GM18870 (cell line): ENCODE results near the gene NAPSA.
"Not testable (repeated sequence)": the region's sequence is repeated elsewhere in the genome, so short reads cannot be mapped to it uniquely, and the experiment has no call there.

ENCODE experiments used
- ATAC-seq: cut with Tn5 transposase; IDR thresholded peaks from one replicate; pipeline ENCODE4 v1.9.1; 2021; ENCODE audit warnings: moderate library complexity; ENCODE audit not compliant: unreplicated experiment

The NAPSA gene

DNA sequence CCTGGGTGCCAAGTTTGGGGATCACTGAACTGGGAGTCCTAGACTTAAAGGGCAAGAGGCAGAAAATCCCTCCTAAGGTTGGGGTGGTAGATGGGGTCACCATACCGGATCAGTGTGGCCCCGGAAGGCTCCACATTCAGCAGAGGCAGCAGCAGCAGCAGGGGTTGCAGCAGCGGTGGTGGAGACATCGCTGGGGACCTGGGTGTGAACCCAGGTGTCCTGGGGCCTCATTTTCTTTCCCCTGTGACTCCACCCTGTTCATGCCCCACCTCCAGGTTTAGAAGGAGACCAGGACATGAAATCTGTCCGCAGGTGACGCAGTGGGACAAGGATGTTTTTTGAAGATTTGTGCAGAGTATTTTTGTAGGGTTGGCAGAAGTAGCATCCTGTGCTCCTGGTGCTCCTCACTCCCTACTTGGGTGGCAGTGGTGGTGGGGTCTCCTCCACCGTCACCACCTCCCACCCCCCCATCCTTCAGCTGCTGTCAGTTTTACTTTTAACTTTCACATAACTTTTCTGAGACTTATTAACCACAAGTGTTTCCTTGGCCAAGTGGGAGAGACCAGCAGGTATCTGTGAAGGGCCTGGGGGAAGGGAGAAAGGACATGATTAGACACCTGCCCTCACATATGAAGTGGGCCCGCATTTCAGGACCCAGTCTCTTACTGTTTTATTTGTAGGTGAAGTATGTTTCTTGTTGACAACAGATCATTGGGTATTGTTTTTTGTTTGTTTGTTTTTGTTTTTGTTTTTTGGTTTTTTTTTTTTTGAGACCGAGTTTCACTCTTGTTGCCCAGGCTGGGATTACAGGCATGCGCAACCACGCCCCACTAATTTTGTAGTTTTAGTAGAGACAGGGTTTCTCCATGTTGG is at the start of gene NAPSA:
NAPSA (minus strand) TSS at position 206 of the 873 bp plus-strand sequence; CDS start at position 188, 18 bp downstream.
- ATAC-seq: no peak

DNA sequence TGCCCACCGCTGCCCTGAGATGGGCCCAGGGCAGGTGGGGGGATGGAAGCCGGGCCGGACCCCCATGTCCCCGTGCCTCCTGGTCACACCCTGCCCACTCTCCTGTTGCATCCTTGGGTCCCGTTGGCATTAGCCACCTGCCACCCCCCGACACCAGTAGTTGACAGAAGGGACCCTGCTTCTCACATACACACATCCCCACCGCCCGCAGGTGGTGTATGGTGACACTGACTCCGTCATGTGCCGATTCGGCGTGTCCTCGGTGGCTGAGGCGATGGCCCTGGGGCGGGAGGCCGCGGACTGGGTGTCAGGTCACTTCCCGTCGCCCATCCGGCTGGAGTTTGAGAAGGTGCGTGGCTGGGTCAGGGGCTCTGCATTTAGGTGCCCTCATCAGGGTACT is 48.1 kb upstream of the NAPSA start:
- ATAC-seq: no peak

DNA sequence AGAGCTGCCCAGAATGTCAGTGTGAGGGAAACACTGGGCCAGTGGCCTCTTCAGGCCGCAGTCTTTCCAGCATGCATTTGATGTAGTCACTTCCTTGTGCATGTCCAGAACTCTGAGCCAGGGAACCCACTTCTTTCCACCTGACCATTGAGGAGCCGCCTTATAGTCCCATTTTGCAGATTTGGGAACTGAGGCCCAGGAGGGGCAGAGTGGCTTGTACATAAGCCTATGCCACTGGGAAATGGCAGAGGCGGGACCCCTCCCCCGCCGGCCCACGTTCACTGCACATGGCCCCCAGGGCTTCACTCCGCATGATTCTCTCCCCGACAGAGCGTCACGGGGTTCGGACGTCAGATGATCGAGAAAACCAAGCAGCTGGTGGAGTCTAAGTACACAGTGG is 47.7 kb upstream of the NAPSA start:
- no peak for ATAC-seq

DNA sequence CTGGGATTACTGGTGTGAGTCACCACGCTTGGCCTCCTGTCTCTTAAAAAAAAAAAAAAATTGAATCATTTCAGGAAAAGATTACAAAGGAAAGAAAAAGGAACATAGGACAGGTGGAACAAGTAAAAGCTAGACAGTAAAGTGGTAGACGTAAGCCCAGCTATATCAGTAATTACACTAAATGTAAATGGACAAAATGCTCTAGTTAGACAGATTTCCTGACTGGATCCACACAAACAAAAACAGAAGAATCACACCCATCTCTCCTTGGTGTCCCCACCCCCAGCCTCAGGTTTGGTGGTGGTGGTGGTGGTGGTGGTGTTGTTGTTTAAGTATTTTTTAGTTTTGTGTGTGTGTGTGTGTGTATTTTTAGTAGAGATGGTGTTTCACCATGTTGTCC is 47.0 kb upstream of the NAPSA start:
- ATAC-seq: no peak

DNA sequence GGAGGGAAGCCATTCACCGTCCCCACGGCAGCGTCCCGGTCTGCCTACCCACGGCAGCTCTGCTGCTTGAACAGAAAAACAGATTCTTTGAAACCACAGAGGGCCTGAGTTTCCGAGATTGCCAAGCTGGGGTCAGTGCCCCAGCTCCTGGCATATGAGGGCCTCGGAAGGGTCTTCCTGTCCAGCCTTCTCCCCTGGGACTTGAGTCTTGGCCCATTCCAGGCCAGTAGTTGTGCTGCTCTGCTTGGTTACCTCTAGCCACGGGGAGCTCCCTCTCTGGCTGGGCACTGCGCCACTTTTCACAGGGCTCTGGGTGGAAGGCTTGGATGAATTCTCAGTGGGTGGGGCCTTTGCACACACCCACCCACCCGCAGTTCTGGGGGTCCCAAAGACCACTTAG is 44.7 kb upstream of the NAPSA start:
- no peak for ATAC-seq

DNA sequence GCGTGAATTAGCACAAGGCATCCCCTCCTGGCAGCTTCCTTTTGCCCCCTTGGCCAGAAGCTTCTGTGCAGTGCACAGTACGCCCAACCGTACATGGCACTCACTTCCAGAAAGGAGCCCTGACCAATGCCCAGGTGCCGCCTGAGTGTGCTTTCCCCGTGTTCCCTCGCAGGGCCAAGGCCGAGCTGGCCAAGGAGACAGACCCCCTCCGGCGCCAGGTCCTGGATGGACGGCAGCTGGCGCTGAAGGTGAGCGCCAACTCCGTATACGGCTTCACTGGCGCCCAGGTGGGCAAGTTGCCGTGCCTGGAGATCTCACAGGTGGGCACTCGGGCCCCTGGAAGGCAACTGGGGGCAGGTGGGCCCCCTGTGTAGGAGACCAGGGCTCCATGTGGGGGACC is 43.9 kb upstream of the NAPSA start:
- no peak for ATAC-seq

DNA sequence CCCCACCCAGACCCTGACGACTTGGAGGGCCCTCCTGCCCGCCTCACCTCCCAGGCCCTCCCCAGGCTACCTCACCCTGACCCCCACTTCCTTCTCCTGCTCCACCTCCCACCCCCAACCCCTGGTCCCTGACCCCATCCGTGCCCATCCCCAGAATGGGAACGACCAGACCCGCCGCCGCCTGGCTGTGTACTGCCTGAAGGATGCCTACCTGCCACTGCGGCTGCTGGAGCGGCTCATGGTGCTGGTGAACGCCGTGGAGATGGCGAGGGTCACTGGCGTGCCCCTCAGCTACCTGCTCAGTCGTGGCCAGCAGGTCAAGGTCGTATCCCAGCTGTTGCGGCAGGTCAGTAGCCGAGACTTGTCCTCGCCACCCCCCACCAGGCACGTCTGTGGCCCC is 41.4 kb upstream of the NAPSA start:
- ATAC-seq: no peak

DNA sequence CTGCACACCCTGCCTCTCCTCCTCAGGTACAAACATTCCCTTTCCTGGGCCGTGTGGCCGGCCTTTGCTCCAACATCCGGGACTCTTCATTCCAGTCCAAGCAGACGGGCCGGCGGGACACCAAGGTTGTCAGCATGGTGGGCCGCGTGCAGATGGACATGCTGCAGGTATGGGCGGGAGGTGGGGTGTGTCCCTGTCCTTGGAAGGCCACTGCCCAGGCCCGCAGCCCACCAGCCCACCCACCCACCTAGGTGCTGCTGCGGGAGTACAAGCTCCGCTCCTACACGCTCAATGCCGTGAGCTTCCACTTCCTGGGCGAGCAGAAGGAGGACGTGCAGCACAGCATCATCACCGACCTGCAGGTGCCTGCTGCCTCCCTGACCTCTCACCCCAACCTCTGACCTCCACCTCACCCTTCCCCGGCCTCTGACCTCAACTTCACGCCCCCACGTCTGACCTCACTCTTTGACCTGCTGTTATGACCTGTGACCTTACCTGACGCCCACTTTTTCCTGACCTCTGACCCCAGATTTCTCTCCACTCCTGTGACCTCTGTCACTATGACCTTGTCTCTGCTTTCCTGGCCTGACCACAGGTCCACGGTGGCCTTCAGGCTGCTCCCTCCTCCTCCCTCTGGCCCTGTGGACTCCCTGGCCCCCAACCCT is 40.8 kb upstream of the NAPSA start:
- no peak for ATAC-seq

DNA sequence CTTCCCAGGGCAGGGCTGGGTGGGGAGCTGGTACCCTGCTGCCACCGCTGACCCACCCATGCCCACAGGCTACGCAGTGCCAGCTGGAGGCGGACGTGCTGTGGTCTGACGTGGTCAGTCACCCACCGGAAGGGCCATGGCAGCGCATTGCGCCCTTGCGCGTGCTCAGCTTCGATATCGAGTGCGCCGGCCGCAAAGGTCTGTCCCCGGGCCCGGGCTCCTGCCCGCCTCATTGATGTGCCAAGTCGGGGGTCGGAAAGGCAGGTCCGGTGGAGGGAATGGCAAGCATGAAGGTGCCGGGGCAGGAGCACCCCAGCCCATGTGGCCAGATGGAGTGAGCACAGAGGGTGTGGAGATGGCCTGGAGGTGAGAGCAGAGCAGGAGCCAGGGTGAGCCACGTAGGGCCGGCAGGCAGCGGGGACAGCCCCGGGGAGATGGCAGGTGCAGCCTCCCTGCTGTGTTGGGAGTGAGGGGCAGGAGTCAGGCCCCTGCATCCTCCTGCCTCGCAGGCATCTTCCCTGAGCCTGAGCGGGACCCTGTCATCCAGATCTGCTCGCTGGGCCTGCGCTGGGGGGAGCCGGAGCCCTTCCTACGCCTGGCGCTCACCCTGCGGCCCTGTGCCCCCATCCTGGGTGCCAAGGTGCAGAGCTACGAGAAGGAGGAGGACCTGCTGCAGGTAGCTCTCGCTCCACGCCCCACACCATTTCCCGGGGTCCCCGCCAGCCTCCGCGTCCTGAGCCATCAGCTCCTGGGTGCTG is 37.3 kb upstream of the NAPSA start:
- ATAC-seq: no peak

DNA sequence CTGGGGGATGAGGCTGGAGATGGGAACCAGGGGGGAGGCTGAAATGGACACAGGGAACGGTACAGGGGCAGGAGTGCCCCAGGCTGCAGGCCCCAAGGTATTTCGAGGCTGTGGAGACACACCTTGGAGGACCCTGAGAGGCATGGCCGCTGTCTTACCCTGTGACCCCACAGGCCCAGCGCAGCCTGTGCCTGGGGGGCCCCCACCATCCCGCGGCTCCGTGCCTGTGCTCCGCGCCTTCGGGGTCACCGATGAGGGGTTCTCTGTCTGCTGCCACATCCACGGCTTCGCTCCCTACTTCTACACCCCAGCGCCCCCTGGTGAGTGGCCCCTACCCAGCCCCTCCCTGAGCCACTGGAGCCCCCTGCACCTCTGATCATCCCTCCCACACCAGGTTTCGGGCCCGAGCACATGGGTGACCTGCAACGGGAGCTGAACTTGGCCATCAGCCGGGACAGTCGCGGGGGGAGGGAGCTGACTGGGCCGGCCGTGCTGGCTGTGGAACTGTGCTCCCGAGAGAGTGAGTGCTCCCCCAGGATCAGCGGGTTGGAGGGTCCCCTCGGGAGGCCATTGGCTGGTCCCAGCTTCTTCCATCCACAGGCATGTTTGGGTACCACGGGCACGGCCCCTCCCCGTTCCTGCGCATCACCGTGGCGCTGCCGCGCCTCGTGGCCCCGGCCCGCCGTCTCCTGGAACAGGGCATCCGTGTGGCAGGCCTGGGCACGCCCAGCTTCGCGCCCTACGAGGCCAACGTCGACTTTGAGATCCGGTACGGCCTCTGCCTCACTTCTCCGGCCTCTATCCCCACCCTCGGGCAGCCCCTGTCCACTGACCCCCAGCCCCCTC is 36.4 kb upstream of the NAPSA start:
- ATAC-seq: no peak

DNA sequence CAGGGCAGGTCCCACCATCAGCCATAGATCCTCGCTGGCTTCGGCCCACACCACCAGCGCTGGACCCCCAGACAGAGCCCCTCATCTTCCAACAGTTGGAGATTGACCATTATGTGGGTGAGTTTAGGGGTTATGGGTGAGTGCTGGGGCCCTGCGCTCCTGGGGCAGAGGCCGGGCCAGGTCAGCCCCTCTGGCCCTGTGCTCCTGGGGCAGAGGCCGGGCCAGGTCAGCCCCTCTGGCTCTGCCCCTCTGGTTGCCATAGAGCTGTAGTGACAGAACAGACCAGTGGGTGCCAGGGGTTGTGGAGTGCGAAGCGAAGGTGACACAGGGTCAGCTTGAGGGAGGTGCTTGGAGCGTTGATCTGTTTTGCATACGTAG is 33.9 kb upstream of the NAPSA start:
- no peak for ATAC-seq

DNA sequence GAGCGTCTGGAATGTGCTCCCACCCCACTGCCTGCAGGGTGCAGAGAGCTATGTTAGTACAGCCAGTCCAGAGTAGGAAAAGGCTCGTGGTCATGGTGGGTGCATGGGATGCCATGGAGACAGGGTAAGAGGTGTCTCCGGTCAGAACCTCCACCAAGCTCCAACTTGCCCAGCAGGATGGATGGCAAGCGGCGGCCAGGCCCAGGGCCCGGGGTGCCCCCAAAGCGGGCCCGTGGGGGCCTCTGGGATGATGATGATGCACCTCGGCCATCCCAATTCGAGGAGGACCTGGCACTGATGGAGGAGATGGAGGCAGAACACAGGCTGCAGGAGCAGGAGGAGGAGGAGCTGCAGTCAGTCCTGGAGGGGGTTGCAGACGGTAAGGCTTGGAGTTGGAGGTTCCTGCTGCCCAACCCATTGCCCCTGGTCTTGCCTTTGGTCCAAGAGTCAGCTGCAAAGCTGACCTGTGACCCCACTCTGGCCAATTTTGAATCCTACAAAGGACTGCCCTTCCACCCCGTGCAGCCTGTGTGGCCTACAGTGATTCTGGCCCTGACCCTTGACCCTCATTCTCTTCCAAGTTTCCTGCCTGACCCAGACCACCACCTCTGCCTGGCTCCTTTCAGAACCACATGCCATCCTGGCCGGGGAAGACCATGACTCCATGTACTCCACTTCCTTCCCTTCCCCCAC is 33.4 kb upstream of the NAPSA start:
- no peak for ATAC-seq

DNA sequence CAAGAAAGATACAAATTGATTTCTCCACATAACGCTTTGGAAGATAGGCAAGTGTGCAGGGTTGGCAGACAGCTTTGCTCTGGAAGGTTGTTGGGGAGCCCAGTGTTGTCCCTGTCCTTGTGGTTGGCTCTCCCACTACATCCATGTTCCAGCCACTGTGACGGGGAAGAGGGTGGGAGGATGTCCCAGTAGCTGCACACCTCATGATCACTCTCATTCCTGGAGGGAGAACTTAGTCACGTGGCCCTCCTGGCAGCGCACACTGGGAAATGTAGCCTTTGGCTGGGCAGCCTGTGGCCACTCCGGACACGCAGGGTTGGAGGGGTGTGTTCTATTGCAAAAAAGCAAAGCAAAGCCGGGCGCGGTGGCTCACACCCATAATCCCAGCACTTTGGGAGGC is 28.6 kb upstream of the NAPSA start:
- no peak for ATAC-seq

DNA sequence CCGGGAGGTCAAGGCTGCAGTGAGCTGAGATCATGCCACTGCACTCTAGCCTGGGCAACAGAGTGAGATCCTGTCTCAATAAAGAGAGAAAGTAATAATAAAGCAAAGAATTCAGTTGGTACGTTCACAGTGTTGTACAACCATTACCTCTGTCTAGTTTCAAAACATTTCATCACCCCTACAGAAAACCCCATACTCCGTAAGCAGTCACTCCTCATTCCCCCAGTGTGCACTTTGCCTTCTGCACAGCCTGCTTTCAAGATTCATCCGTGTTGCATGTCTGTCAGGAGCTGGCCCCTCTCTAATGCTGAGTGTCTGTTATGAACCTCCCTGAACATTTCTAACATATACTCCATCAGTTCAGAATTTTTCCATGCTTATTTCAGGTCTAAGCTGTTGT is 28.1 kb upstream of the NAPSA start:
- ATAC-seq: no peak

DNA sequence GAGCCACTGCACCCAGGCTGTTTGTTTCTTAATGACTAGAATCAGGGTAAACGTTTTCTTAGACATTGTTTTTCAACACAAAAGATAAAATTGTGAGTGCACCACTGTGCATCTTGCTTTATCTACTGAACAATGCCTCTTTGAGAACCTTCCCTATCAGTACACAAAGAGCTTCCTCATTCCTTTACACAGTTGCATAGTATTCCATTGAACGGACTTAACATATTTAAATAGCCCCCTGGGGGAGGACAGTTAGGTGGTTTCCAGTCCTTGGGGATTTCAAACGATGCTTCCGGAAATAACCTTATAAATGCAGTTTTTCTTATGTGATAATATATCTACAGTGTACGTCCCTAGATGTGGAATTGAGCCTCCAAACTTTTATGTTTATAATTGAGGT is 27.3 kb upstream of the NAPSA start:
- ATAC-seq: no peak

DNA sequence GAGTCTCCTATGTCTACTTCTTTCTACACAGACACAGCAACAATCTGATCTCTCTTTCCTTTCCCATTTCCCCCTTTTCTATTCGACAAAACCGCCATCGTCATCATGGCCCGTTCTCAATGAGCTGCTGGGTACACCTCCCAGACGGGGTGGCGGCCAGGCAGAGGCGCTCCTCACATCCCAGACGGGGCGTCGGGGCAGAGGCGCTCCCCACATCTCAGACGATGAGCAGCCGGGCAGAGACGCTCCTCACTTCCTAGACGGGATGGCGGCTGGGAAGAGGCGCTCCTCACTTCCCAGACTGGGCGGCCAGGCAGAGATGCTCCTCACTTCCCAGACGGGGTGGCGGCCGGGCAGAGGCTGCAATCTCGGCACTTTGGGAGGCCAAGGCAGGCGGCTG is 25.5 kb upstream of the NAPSA start:
- ATAC-seq: not testable (repeated sequence)

DNA sequence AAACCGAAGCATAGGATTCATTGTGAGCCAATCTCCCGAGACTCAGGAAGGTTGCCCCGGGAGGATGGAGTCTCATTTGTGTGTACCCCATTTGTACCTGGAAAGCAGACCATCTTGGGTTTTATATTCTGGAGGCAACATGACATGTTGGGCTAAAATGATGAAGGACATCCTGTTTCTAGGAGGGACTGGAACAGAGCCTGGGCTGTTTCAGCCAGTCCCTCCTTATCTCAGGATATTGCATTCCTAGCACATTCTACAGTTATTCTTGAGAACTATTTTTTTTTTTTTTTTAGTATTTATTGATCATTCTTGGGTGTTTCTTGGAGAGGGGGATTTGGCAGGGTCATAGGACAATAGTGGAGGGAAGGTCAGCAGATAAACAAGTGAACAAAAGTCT is 24.9 kb upstream of the NAPSA start:
- not testable (repeated sequence) for ATAC-seq

DNA sequence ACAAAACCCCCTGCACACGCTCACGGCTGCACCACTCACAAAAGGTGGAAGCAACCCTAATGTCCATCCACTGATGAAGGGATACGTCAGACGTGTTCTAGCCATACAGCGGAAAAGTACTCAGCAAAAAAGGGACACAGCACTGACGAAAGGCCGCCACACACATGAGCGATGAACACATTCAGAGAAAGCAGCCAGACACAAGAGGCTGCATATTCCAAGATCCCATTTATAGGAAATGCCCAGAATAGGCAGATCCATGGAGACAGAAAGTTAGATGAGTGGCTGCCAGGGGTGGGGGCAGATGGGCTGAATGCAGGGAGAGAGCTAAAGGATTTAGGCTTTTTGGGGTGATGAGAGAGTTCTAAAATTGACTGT is 22.4 kb upstream of the NAPSA start:
- ATAC-seq: no peak

DNA sequence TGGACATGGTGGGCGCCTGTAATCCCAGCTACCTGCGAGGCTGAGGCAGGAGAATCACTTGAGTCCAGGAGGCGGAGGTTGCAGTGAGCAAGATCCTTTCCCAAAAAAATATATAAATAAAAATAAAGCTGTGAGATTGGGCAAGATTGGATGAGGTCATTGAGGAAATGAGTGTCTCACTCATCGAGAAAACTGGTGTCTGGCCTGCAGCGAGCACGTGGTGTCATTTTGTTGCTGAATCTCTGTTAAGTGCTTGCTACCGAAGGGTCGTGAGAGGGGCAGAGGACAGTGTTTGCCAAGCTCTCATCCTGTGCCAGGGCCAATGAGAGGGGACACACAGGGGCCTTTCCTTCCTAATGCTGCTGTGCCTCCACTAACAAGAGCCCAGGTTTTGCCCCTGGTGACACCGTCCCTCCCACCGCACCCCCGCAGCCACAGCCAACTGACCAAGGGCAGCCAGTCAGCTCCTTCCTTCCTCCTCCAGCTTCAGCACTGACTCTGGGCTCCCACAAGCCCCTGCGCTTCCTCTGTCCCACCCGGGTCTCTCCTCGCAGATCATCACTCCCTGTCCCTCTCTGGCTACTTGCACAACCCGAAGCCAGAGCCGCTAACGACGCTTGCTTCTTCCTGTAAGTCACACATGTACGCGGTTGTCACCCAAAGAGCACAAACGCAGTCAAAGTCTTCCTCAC is 21.9 kb upstream of the NAPSA start:
- no peak for ATAC-seq
